Activated T-helper 1 cell treated with anti-CD3 and anti-CD28 coated beads, Interleukin-2, amount 50 U/mL, for 16 hours (primary cell): ENCODE data around the gene LRRFIP1.
A peak's percentile ranks its signal among the peaks of the same experiment; 100 is the strongest.
"Not testable (repeated sequence)": the region's sequence is repeated elsewhere in the genome, so short reads cannot be mapped to it uniquely, and the experiment has no call there.

Source experiments
- DNase-seq, 2 donors: peaks; one replicate each; pipeline ENCODE4 v3.0.0-alpha.2; 2020; ENCODE audit warnings: low read depth in 1 of 2, low spot score in 1 of 2

Gene LRRFIP1

DNA sequence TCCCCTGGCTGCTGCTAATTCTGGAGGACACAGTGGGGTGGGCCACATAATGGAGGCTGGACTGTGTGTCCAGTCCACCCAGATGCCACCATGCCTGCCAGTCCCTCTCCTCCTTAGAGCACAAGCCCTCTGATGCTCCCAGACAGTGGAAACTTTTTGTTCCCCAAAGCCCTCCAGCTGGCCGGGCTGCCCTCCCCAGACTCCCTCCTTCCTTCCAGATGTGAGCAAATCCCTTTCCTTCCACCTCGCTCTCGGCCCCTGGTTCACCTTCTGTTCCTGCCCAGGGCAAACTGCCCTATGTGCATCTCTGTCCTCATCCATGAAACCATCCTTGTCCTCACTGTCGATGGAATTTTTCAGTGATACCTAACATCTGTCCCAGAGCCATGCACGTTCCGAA is 33.9 kb downstream of the LRRFIP1 start:
- no peak for DNase-seq

DNA sequence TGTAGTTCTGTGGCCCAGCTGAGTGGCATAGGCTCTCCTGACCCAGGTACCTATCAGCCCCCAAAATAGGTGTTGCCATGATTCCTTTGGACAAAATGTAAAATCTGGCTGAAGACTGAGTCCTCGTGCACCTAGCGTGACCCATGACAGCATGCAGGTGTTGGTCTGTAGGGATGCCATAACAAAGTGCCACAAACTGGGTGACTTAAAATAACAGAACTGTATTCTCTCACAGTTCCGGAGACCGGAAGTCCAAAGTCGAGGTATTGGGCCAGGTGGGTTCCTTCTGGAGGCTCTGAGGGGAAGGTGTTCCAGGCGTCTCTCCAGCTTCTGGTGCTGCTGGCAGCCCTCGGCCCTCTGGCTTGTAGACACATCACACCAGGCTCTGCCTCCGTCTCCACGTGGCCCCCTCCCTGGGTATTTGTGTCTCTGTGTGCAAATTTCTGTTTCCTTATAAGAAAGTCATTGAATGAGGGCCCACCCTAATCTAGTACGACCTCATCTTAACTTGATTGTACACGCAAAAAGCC is 34.5 kb downstream of the LRRFIP1 start:
- DNase-seq, result no peak

DNA sequence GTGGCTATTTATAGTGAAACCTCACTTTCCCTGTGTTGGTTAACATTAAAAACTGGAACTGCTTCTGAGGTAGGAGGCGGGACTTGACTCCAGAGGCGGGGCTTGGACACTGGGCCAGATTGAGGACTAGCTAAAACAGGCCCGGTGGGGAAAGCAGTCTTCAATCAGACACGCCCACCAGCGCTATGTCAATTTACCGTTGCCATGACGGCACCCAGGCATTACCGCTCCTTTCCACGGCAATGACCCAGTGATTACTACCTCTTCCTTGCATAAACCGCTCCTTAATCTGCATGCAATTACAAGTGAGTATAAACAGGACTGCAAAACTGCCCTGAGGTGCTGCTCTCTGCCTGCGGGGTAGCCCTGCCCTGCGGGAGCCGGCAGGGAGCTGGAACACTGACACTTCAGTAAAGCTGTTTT is 35.3 kb downstream of the LRRFIP1 start:
- no peak for DNase-seq

DNA sequence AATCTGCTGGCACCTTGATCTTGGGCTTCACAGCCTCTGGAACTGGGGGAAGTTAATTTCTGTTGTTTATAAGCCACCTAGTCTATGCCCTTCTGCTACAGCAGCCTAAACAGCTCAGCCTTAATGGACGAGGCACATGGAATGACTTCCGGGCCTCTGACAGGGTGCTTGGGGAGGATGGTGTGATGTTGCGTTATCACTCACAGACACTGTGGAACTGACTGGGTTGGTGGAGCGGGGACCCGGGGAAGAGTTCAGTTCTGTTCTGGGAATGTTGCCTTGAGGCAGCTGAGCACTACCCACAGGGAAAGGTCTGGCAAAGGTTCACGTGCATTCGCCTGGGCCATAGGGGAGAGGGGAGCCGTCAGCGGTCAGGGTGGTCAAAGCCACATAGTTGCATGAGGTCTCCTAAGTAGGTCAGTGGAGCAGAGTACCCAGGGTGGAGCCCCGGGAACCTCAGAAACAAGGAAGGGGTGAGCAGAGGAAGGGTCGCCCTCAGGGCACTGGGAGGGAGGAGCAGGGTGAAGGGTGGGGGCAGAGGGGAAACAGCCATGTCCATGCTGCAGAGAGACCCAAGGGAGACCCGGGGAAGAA is 36.2 kb downstream of the LRRFIP1 start:
- DNase-seq, result no peak

DNA sequence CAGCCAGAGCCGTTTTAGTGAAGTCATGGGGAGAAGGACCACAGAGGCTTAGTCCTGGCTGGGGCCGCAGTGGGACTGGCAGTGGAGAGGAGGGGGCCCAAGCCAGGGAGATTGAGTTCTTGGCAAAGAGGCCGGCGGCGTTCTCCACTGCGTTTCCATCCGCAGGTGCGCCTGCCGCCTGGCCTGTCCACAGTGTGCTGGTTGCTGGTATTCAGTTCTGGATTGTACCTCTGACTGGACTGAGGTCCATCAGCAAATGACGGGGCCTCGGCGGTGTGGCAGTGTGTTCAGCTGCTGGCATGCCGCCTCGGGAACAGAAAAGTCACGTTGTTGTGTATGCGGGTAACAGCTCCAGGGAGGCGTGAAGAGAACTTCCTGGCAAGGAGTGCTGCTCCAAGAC is 36.8 kb downstream of the LRRFIP1 start:
- DNase-seq, result no peak

DNA sequence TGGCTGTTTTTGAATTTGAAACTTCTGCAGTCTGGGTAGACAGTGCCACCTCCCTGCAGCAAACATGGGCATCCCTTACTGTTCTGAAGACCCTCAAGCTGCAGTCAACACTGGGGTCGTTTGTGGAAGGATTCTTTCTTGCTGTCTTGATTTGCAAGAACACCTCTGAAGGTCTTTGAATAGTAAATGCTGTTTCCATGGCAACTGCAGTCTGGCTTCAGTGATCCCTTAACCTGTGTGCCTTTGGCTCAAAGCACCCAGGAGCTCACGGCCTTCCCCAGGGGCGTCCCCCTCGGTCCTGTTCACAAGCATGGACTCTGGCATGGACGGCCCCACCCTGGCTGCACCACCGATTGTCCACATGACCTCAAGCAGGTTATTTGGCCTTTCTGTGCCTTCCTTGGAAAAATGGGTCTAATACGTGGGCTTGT is 38.3 kb downstream of the LRRFIP1 start:
- no peak for DNase-seq

DNA sequence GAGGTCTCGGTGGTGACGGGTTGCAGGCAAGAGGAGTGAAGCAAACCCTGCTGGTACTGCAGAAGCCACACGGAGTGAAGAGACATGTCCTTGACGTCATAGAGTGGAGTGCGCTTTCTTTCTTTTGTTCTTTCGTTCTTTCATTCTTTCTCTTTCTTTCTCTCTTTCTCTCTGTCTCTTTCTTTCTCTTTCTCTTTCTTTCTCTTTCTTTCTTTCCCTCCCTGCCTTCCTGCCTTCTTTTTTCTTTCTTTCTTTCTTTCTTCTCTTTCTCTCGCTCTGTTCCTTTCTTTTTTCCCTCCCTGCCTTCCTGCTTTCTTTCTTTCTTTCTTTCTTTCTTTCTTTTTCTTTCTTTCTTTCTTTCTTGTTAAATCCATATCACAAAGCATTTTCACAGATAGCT is 39.2 kb downstream of the LRRFIP1 start:
- no peak for DNase-seq

DNA sequence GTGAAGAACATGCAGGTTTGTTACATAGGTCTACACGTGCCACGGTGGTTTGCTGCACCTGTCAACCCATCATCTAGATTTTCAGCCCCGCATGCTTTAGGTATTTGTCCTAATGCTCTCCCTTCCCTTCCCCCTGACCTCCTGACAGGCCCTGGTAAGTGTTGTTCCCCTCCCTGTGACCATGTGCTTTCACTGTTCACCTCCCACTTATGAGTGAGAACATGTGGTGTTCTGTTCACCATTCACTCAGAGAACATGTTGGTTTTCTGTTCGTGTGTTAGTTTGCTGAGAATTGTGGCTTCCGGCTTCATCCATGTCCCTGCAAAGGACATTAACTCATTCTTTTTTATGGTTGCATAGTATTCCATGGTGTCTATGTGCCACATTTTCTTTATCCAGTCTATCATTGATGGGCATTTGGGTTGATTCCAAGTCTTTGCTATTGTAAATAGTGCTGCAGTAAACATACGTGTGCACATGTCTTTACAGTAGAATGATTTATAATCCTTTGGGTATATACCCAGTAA is 39.7 kb downstream of the LRRFIP1 start:
- not testable (repeated sequence) for DNase-seq

DNA sequence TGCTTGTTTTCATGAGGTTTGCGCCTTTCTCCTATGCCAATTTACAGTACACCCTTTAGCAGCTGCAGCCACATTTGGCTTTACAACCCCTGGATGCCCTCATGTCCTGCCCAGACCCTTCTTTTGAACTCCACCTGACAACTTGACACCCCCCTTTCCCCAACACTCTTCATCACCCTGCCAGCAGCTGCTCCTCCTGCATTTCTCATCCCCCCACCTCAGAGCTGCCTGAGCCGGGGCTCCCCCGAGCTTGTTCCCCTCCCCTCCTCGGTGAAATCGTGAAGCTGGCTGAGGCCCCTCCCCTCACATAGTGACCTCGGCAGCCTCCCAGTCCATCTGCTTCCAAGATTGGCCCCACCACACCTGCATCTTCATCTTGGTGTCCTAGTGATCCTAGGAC is 40.5 kb downstream of the LRRFIP1 start:
- DNase-seq, result no peak

DNA sequence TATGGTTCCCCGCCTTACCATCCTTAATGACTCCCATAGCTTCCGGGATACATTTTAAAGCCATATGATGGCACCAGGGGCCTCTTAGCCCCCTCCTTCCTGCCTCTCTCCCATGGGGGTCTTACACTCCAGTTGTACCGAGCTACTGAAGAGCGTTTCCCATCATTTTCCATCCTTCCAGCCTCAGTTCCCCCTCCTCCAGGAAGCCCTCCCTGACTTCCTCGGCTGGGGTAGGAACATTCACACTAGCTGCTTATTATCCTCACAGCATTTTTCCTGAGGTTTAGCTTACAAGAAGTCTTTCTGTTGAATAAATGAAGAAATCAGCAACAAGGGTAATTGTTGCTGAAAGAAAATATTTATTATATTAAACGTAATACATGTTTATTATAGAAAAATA is 41.1 kb downstream of the LRRFIP1 start:
- DNase-seq, result no peak

DNA sequence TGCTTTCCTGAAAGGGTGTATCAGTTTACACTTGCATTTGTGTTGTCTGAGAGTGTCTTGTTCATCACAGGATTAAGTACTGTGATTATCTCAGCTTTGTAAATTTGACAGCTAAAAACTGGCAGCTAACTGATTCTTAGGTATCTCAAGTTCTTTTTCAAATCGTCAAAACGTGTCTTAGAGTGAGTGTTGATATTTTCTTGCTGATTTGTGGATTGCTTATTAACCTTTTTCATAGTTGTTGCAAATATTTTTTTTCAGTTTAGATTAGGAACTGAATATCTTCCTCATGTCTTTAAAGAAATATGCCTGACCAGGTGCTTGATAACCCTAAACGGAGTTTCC is 41.9 kb downstream of the LRRFIP1 start:
- DNase-seq, result no peak

DNA sequence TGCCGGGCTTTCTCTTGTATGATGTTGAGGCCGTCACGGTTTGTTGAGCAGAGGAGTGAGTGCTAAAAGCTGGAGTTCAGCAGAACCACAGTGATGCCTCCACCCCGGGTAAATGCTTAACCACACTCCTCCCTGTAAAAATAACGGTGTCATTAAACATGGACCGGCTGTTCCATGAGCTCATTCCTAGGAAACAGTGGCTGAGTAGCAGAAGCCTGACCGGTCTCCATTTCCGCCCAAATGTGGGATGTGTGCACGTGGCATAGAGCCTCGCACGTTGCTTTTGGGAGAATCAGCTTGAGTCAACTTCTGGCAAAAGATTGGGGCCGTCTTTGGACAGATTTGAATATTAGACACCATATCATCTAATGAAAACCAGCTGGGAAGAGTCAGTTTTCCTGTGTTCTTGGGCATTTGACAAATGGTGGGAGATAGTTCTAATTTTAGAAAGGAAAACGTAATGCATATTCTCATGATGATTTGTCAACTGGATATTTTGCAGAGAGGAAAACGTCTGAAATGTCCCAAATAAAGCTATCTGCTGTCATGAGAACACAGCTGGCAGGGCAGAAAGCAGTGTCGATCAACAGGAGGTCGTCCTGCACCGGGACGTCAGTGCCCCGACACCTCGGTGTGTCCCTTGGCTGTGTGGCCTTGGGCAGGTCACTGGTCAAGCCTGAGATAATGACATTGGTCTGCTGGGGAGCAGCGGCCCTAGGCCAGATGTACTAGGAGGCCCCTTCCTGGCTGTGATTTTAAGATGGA is 42.4 kb downstream of the LRRFIP1 start:
- no peak for DNase-seq

DNA sequence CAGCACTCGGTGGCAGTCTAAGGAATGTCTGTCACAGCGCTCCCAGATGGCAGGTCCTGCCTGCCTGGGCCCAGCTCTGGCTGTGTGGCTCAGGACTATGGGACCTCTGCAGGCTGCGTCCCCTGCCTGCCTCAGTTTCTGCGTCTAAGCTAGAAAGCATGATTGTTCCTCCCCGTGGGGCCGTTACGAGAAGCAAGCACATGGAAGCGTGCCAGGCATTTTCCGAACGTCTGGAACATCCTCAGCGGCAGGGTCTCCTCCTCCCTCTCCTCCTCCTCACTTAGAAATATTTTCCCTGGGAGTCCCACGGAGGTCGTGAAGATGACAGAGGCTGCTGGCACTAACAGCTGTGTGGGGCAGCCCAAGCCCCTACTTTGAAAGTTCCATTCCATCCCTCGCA is 43.3 kb downstream of the LRRFIP1 start:
- DNase-seq, result no peak

DNA sequence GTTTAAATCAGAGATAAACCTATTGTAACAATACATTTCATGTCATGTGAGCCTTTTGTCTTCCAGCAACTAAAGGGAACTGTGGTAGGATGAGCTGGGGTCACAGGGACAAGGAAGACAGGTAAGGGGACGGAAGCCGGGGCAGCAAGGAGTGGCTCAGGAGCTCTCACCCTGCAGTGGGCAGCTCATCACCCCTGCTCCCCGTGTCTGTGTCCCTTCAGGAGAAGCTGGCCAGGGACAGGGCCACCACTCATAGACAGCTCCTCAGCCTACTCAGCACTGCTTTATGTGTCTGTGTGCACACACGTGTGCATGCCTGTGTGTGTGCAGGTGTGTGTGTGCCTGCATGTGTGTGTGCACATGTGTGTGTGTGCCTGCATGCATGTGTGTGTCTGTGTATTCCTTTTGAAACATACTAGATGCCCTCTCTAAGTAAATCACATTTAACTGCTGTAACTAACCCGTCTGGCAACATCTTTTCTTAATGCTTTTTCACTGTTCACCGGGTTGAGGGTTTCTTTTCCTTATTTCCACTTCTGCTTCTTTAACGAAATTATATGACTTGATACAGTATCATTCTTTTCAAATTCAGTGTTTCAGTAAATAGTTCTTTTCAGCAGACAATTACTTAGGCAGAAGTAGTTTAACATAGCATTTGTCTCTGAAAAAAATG is 44.2 kb downstream of the LRRFIP1 start:
- no peak for DNase-seq

DNA sequence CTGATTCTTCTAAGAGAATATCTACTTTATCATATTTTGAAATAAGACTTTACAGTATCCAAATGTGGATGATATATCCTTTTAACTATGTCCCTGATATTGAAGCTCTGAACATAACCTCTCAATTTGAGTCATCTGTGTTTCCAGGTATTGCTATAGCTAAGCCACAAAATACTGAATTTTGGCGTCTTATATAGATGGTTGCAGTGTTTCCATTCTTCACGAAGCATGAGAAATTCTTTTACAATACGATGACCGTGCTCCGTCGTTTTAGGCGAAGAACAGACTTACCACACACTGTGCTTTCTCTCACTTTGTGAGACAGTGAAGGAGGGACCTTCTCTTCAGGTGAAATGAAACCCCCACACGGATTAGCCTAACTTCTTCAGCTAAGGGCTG is 45.3 kb downstream of the LRRFIP1 start:
- no peak for DNase-seq

DNA sequence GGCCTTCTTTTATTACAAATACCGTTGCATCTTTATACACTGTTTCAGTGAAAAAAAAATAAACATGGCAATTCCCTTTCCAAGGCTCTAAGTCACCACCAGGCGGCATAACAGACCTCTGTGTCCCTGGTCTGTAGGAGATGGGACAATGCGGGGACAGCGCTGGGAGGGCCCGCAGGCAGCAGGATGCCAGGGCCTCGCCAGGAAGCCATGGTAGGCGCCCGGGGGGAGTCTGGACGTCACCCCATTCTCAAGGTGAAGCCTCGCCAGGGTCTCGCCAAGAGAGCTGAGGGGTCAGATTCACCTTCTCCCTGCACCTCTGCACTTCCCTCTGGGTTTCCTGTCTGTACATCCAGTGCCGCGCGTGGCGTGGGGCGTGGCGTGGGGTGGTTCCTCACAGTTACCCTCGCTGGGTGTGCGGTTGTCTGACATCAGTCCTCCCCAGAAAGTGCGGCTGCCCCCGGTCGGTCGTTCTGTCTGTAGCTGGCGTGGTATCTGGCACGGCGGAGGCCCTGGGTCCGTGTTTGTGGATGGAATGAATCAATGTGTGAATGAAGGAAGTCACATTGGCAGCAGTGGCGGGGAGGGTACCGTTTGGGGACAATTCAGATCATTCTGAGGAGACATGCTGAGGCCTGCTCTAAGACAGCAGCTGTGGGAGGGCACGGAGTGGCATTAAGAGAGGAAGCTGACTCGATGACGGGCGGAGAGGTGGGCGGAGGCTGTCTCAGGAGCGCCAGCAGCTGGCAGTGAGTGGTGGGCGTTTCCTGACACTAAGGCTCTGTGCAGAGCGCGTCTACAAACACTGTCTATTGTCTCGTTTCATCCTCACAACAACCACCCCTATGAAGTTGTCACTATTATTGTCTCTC is 46.0 kb downstream of the LRRFIP1 start:
- DNase-seq, result peak; percentile 56 to 80

DNA sequence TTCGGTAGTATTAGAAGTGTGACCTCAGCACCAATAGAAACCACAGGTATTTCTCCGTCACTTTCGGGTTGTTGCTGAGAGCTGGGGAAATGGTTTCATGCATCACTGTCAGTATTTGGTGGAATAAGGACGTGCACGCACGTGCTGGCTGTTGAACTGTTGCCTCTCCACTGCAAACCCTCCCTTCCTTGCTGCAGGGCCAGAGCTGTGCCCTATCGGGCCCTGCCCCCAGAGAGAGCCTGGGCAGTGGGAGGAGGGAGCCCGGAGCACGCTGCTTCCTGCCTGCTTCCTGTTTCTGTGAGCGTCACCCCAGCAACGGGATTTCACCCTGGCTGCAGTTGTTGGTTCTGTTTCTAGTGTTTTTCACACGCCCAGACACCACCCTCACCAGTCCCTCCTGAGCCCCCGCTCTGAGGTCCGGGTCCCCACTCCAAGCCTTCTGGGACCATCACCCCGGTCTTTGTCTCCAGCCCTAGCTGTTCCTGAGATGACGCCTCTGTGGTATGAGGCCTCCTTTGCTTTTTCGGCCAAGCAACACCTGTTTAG is 47.4 kb downstream of the LRRFIP1 start:
- peak; percentile 61 to 75 for DNase-seq

DNA sequence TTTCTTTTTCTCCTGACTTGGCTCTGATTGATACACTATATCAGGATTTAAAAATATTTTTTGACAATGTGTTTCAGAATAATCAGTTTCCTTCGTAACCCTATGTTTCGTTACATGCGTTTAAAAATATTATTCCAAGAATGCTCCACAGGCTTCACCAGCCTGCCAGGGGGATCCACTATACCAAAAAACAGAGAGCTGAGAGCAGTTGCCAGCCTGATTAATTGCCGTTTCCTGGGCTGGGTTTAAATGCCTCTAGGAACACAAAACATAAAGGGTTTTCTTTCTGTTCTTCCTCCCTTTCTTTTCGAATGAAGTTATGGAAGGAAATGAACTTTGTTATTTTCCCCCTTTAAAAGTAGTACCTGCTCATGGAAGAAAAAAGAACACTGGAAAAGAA is 47.9 kb downstream of the LRRFIP1 start:
- no peak for DNase-seq

DNA sequence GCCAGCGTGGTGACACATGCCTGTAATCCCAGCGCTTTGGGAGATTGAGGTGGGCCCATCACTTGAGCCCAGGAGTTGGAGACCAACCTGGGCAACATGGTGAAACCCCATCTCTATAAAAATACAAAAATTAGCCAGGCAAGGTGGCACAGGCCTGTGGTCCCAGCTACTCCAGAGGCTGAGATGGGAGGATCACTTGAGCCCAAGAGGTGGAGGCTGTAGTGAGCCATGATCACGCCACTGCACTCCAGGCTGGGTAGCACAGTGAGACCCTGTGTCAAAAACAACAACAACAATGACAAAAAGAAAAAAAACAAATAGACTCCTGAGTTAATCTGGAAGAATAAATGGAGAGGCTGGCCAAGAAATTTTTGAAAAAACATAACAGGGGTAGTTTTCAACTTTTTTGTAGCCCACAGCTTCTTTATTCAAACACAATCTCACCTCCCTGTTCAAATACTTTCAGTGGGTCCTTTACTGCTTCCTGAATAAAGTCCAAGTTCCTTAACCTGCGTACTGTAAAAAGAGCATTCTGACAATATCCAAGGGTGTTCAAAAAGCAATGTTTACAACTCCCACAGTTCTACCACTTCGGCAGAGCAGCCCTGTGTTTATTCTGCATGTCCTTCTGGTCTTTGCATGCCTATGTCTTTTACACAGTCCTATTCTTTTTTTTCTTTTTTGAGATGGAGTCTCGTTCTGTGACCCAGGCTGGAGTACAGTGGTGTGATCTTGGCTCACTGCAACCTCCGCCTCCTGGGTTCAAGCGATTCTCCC is 53.5 kb downstream of the LRRFIP1 start:
- DNase-seq, result no peak

DNA sequence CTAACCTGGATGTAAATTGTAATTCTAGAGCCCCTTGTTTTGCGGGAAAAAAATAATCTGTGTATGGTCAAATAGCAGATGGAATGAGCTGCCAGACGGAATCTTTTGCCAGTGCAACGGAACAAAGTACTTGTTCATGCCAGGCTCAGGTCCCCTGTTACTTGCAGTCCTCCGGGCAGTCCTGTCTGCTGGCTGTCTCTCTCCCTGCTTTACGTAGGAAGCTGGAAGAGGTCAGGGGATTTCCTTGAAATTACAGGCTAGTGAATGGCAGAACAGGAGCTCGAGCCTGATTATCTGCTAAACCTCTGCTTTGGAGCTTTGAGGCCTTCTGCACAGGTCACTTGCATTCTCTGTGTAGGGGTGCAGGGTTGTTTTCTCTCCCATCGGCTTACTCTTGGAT is 54.8 kb downstream of the LRRFIP1 start:
- no peak for DNase-seq
